ENCODE measurements around the gene EPYC. TPM values are rescaled to one million over a fixed set of nuclear protein-coding genes. Genes with fewer than 3 reads are reported as not detected.

Gene EPYC
- total and polyA plus RNA-seq, 2 of the 4 experiments (the other 2 are of a cell fraction): not detected

- no peak overlapping the region for H3K4me2 ChIP-seq (ENCODE audit: low read depth, low read length)
- POLR2A ChIA-PET (ENCODE audit: unreplicated experiment): no interaction called here
- no CpG with 5 or more reads among the region's 1 CpG for WGBS, 2 experiments (ENCODE audit: extremely low coverage in 2 of 2, insufficient read length in 1 of 2)
Measured at GRCh38 chr12:90989686-90990111, 15.1 kb downstream of the EPYC start.

More at GRCh38 chr12:90989686-90990111, 15.1 kb downstream of the EPYC start:
- no peak overlapping the region for H3K18ac ChIP-seq (ENCODE audit: low read depth, low read length)
- in situ Hi-C loops (cut with MboI; ENCODE audit: low sequenced_read_pairs) (loop anchor here (10.0 kb wide), 1 partner anchor 155 kb away; no protein-coding TSS in a partner anchor), intact Hi-C loops (cut with micrococcal nuclease) (no loop called here), dilution Hi-C loops (cut with HindIII; ENCODE audit: low sequenced_read_pairs, unreplicated experiment) (loop anchor here (25.0 kb wide), 1 partner anchor 348 kb away; no protein-coding TSS in a partner anchor)
- no peak overlapping the region for H2BK120ac ChIP-seq (ENCODE audit: low read depth, low read length)
- H2AK5ac ChIP-seq (ENCODE audit: low read depth, low read length): no peak overlapping the region
- no TSS peak for BruUV-seq (replicated peaks)
- no peaks in the 10 kb centered on the region for H4K20me1 ChIP-seq (ENCODE audit: insufficient read depth, low read length)
- H2BK15ac ChIP-seq (ENCODE audit: low read depth, low read length): no peak overlapping the region
- no peak overlapping the region for H3K23ac ChIP-seq (ENCODE audit: low read depth, low read length)
- no peak overlapping the region for H4K8ac ChIP-seq (ENCODE audit: low read depth in 2 of 2, low read length in 2 of 2)
- no peaks in the 10 kb centered on the region for H3K36me3 ChIP-seq (ENCODE audit: control insufficient read depth, insufficient read depth, low read length)
- no peak overlapping the region for H4K5ac ChIP-seq (ENCODE audit: low read depth, low read length)
- H3K14ac ChIP-seq (replicated peaks; ENCODE audit: low read depth, low read length): no peak overlapping the region
- no peak overlapping the region for H2AFZ ChIP-seq (replicated peaks; ENCODE audit: low read length, poor library complexity)
- H3K79me1 ChIP-seq (ENCODE audit: low read depth in 1 of 2, low read length in 2 of 2): no peaks in the 10 kb centered on the region
- H3K27ac ChIP-seq (ENCODE audit: insufficient read depth, low read length): no peak overlapping the region
- DNase-seq (no peak), ATAC-seq (ENCODE audit: low read depth) (no peak)
- H3K4me3 ChIP-seq (ENCODE audit: insufficient read depth, low read depth, low read length): no peak overlapping the region
- H4K91ac ChIP-seq (ENCODE audit: insufficient read depth, low read depth, low read length): no peak overlapping the region
- H3K9me1 ChIP-seq (ENCODE audit: insufficient read depth, low read length): no peaks in the 10 kb centered on the region
- H3K9ac ChIP-seq (ENCODE audit: low read depth, low read length): no peak overlapping the region
- 0 out of 2 replicates have a peak, but pooled peaks cover 2% of the 10 kb centered on the region for H3K9me3 ChIP-seq (ENCODE audit: control insufficient read depth, insufficient read depth, low read length)
- H3K27me3 ChIP-seq (ENCODE audit: control insufficient read depth, insufficient read depth, low read length): no peaks in the 10 kb centered on the region
- CTCF ChIA-PET: no interaction called here
- H2BK5ac ChIP-seq (ENCODE audit: low read depth, low read length, poor library complexity, severe bottlenecking): no peak overlapping the region
- no peak overlapping the region for H3K4ac ChIP-seq (ENCODE audit: low read depth, low read length)
- TF ChIP-seq MAFK (IDR thresholded peaks at IDR 0.05; ENCODE audit: low read depth, low read length) (no peak), CTCF (conservative IDR thresholded peaks at IDR 0.05; ENCODE audit: low read depth, low read length) (no peak), NFE2L2 (IDR thresholded peaks at IDR 0.05; ENCODE audit: low read depth, low read length) (no peak), RAD21 (IDR thresholded peaks at IDR 0.05; ENCODE audit: low read length) (no peak), FOS (IDR thresholded peaks at IDR 0.05; ENCODE audit: low read depth, low read length) (no peak), RCOR1 (IDR thresholded peaks at IDR 0.05; ENCODE audit: insufficient replicate concordance, low read length) (no peak), MAZ (IDR thresholded peaks at IDR 0.05; ENCODE audit: borderline replicate concordance, low read depth, low read length) (no peak), SMC3 (IDR thresholded peaks at IDR 0.05; ENCODE audit: low read depth, low read length) (no peak), RFX5 (IDR thresholded peaks at IDR 0.05; ENCODE audit: low read depth, low read length) (no peak), POLR2A (IDR thresholded peaks at IDR 0.05; ENCODE audit: low read depth, low read length) (no peak), MXI1 (IDR thresholded peaks at IDR 0.05; ENCODE audit: borderline replicate concordance, low read depth, low read length) (no peak), CEBPB (IDR thresholded peaks at IDR 0.05; ENCODE audit: low read depth, low read length) (no peak)
- TF ChIP-seq, protein P1, sequence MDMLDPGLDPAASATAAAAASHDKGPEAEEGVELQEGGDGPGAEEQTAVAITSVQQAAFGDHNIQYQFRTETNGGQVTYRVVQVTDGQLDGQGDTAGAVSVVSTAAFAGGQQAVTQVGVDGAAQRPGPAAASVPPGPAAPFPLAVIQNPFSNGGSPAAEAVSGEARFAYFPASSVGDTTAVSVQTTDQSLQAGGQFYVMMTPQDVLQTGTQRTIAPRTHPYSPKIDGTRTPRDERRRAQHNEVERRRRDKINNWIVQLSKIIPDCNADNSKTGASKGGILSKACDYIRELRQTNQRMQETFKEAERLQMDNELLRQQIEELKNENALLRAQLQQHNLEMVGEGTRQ (IDR thresholded peaks at IDR 0.05; ENCODE audit: low read depth, low read length): no peak
- TF ChIP-seq, protein P2, sequence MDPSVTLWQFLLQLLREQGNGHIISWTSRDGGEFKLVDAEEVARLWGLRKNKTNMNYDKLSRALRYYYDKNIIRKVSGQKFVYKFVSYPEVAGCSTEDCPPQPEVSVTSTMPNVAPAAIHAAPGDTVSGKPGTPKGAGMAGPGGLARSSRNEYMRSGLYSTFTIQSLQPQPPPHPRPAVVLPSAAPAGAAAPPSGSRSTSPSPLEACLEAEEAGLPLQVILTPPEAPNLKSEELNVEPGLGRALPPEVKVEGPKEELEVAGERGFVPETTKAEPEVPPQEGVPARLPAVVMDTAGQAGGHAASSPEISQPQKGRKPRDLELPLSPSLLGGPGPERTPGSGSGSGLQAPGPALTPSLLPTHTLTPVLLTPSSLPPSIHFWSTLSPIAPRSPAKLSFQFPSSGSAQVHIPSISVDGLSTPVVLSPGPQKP (IDR thresholded peaks at IDR 0.05; ENCODE audit: borderline replicate concordance, low read depth, low read length): no peak
- H2BK20ac ChIP-seq (ENCODE audit: low read depth, low read length): no peak overlapping the region
- no peaks in the 10 kb centered on the region for H3K4me1 ChIP-seq (ENCODE audit: control insufficient read depth, insufficient read depth, low read length)
- no peak overlapping the region for H2AK9ac ChIP-seq (replicated peaks; ENCODE audit: low read depth, low read length, poor library complexity)
- H3K56ac ChIP-seq (ENCODE audit: extremely low read depth, insufficient read depth, low read length): no peak overlapping the region

Measured in IMR-90 (cell line).